ENCODE data around the gene STARD10. TPM values are rescaled to one million over a fixed set of nuclear protein-coding genes. Genes with fewer than 3 reads are reported as not detected.

Gene STARD10
- total RNA-seq (100 to 1,000 TPM in 1 of 2 donors, 10 to 100 TPM in 1; 83.8 to 119 TPM), polyA plus RNA-seq (ENCODE audit: insufficient read length in 6 of 6) (100 to 1,000 TPM; 101 to 146 (median 114) TPM)
- long read RNA-seq, donor 1, transcript STARD10-210 (7 exons, 1,100 nt): major isoform, 34 of 80 reads
- long read RNA-seq, donor 1, partial matches to known transcripts: 41 of 80 reads
- long read RNA-seq, donor 1, other reads (novel, unspliced or antisense): 0 of 80 reads
- long read RNA-seq, donor 2, transcript STARD10-210 (7 exons, 1,100 nt): major isoform, 13 of 26 reads
- long read RNA-seq, donor 2, partial matches to known transcripts: 11 of 26 reads
- long read RNA-seq, donor 2, other reads (novel, unspliced or antisense): 0 of 26 reads
- long read RNA-seq, donor 3, transcript STARD10-210 (7 exons, 1,100 nt): major isoform, 11 of 21 reads
- long read RNA-seq, donor 3, partial matches to known transcripts: 8 of 21 reads
- long read RNA-seq, donor 3, other reads (novel, unspliced or antisense): 0 of 21 reads
- long read RNA-seq, donor 4, transcript STARD10-217 (3 exons, 506 nt): major isoform, 22 of 56 reads
- long read RNA-seq, donor 4, transcript STARD10-210 (7 exons, 1,100 nt): minor isoform, 14 of 56 reads
- long read RNA-seq, donor 4, partial matches to known transcripts: 16 of 56 reads
- long read RNA-seq, donor 4, other reads (novel, unspliced or antisense): 2 of 56 reads
- long read RNA-seq, donor 5, transcript STARD10-210 (7 exons, 1,100 nt): major isoform, 14 of 41 reads
- long read RNA-seq, donor 5, partial matches to known transcripts: 22 of 41 reads
- long read RNA-seq, donor 5, other reads (novel, unspliced or antisense): 0 of 41 reads
- long read RNA-seq, donor 6, transcript STARD10-210 (7 exons, 1,100 nt): major isoform, 11 of 32 reads
- long read RNA-seq, donor 6, partial matches to known transcripts: 15 of 32 reads
- long read RNA-seq, donor 6, other reads (novel, unspliced or antisense): 0 of 32 reads
- long read RNA-seq, donor 7, transcript STARD10-210 (7 exons, 1,100 nt): major isoform, 14 of 30 reads
- long read RNA-seq, donor 7, partial matches to known transcripts: 14 of 30 reads
- long read RNA-seq, donor 7, other reads (novel, unspliced or antisense): 0 of 30 reads
- long read RNA-seq, donor 8, transcript STARD10-210 (7 exons, 1,100 nt): major isoform, 25 of 37 reads
- long read RNA-seq, donor 8, partial matches to known transcripts: 11 of 37 reads
- long read RNA-seq, donor 8, other reads (novel, unspliced or antisense): 0 of 37 reads
- long read RNA-seq, donor 9: 0 reads
- long read RNA-seq, donor 10, transcript STARD10-210 (7 exons, 1,100 nt): major isoform, 37 of 54 reads
- long read RNA-seq, donor 10, partial matches to known transcripts: 14 of 54 reads
- long read RNA-seq, donor 10, other reads (novel, unspliced or antisense): 0 of 54 reads
- long read RNA-seq, donor 11, partial matches to known transcripts: 0 of 7 reads
- long read RNA-seq, donor 11, other reads (novel, unspliced or antisense): 0 of 7 reads
- long read RNA-seq, donor 12, transcript STARD10-210 (7 exons, 1,100 nt): major isoform, 17 of 36 reads
- long read RNA-seq, donor 12, partial matches to known transcripts: 16 of 36 reads
- long read RNA-seq, donor 12, other reads (novel, unspliced or antisense): 0 of 36 reads

GRCh38 chr11:72793425-72794367 is at the start of gene STARD10:
TSS of gene STARD10 (minus strand) at chr11:72794047. CDS start at chr11:72781181, 12,866 bp downstream.
- Histone ChIP-seq H3K4me1 (peaks cover 0 to 41% of the 10 kb centered on the region in 2 donors), H3K4me3 (peak within 1 kb of the TSS; percentile 57 to 60), H3K36me3 (no peaks in the 10 kb centered on the region), H3K27me3 (no peaks in the 10 kb centered on the region), H3K27ac (peak within 1 kb of the TSS; percentile 90 to 92), H3K9me3 (no peaks in the 10 kb centered on the region)
- TF ChIP-seq, protein P1, sequence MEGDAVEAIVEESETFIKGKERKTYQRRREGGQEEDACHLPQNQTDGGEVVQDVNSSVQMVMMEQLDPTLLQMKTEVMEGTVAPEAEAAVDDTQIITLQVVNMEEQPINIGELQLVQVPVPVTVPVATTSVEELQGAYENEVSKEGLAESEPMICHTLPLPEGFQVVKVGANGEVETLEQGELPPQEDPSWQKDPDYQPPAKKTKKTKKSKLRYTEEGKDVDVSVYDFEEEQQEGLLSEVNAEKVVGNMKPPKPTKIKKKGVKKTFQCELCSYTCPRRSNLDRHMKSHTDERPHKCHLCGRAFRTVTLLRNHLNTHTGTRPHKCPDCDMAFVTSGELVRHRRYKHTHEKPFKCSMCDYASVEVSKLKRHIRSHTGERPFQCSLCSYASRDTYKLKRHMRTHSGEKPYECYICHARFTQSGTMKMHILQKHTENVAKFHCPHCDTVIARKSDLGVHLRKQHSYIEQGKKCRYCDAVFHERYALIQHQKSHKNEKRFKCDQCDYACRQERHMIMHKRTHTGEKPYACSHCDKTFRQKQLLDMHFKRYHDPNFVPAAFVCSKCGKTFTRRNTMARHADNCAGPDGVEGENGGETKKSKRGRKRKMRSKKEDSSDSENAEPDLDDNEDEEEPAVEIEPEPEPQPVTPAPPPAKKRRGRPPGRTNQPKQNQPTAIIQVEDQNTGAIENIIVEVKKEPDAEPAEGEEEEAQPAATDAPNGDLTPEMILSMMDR (IDR thresholded peaks at IDR 0.05): peak; percentile 96 to 99
- intact Hi-C loops (cut with DNase I): loop anchor here in 1 of 2 donors (5.0 kb wide), 1 partner anchor 66 kb away; no protein-coding TSS in a partner anchor
- ATAC-seq: peak; percentile 97
- peak; percentile 95 to 98 (median 98) for DNase-seq

GRCh38 chr11:72842653-72843330 is 48.9 kb upstream of the STARD10 start:
- no peaks in the 10 kb centered on the region for H3K9me3 ChIP-seq
- ATAC-seq (no peak), DNase-seq (no peak)
- no peaks in the 10 kb centered on the region for H3K27me3 ChIP-seq
- intact Hi-C loops (cut with DNase I): no loop called here
- TF ChIP-seq, protein P1 (IDR thresholded peaks at IDR 0.05): no peak
- H3K4me3 ChIP-seq: no peak overlapping the region
- peaks cover 0 to 9% of the 10 kb centered on the region in 2 donors for H3K4me1 ChIP-seq
- H3K36me3 ChIP-seq: peaks cover 0 to 68% of the 10 kb centered on the region in 2 donors
- H3K27ac ChIP-seq: no peak overlapping the region

DNA sequence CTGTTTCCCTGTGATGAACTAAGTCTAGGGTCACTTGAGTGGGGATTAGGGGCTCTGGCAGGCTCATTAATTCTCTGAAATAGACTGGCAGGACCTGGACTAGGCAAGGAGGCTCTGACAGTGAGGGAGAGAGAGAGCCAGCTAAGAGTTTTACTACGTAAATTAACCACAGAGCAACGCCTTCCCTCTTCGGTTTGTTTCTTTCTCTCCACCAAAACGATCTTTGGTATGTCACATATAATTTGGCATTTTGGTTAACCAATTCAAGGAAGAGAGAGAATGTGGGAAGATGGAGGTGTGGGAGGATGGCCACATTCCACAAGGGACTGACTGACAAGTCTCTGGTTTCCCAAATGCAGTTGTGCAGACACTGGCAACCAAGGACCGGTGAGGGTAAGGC is 48.3 kb upstream of the STARD10 start:
- intact Hi-C loops (cut with DNase I): no loop called here
- DNase-seq (no peak), ATAC-seq (no peak)
- TF ChIP-seq, protein P1 (IDR thresholded peaks at IDR 0.05): no peak
- Histone ChIP-seq H3K4me3 (no peak overlapping the region), H3K27ac (no peak overlapping the region), H3K9me3 (no peaks in the 10 kb centered on the region), H3K36me3 (peaks cover 5 to 75% of the 10 kb centered on the region in 2 donors), H3K4me1 (peaks cover 0 to 9% of the 10 kb centered on the region in 2 donors), H3K27me3 (no peaks in the 10 kb centered on the region)

Data from left lung (tissue), 14 donors.